IPS-15b (cell line): ENCODE results near the gene DNAI7.

Source experiments
- H3K27me3 ChIP-seq: one replicate; pipeline ENCODE4 v1.6.1; 2013; ENCODE audit warnings: low read length; ENCODE audit not compliant: control insufficient read depth, insufficient read depth
- H3K36me3 ChIP-seq: one replicate; pipeline ENCODE4 v1.6.1; 2013; ENCODE audit warnings: low read length; ENCODE audit not compliant: control insufficient read depth, insufficient read depth
- H3K4me1 ChIP-seq: one replicate; pipeline ENCODE4 v1.6.1; 2013; ENCODE audit warnings: mild to moderate bottlenecking, low read length; ENCODE audit not compliant: control insufficient read depth, insufficient read depth
- H3K4me3 ChIP-seq: one replicate; pipeline ENCODE4 v1.5.1; 2013; ENCODE audit warnings: low read depth, low read length
- H3K9ac ChIP-seq: one replicate; pipeline ENCODE4 v1.6.1; 2013; ENCODE audit warnings: low read depth, mild to moderate bottlenecking, low read length
- H3K9me3 ChIP-seq: one replicate; pipeline ENCODE4 v1.6.1; 2013; ENCODE audit warnings: mild to moderate bottlenecking, low read length; ENCODE audit not compliant: control insufficient read depth, insufficient read depth

DNAI7 gene

GRCh38 chr12:25195056-25195971, at the start of gene DNAI7, which contains the start of gene ETFRF1:
Gene DNAI7, minus strand, starts transcription at chr12:25195160. Its CDS starts 82 bp downstream, at chr12:25195078.
Gene ETFRF1, plus strand, starts transcription at chr12:25195237. Its CDS starts 8,720 bp downstream, at chr12:25203957.
- H3K9ac ChIP-seq, result peak within 1 kb of the TSS; percentile 93
- H3K9me3 ChIP-seq, result no peaks in the 10 kb centered on the region
- H3K4me1 ChIP-seq, result peaks cover 2% of the 10 kb centered on the region
- no peaks in the 10 kb centered on the region for H3K36me3 ChIP-seq
- H3K27me3 ChIP-seq, result no peaks in the 10 kb centered on the region
- H3K4me3 ChIP-seq, result peak within 1 kb of the TSS; percentile 99

DNA sequence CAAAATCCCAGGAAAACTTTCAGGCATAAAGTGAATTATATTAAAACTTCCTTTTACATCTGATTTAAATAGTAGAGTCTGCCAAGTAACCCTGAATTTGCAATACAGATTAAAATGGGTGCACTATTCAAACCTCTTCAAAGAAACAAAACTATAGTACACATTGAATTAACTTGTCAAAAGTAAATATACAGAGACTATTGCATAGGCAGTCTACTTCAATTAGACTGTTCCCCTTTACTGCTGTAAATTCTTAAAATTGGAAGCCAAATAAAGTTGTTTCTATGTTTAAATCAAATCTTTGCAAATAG, 48.7 kb upstream of the DNAI7 start:
- H3K4me1 ChIP-seq, result no peaks in the 10 kb centered on the region
- no peak overlapping the region for H3K4me3 ChIP-seq
- no peaks in the 10 kb centered on the region for H3K36me3 ChIP-seq
- no peak overlapping the region for H3K9ac ChIP-seq
- no peaks in the 10 kb centered on the region for H3K27me3 ChIP-seq
- H3K9me3 ChIP-seq, result no peaks in the 10 kb centered on the region

GRCh38 chr12:25242981-25243679, 48.2 kb upstream of the DNAI7 start:
- Histone ChIP-seq H3K9ac (no peak overlapping the region), H3K27me3 (no peaks in the 10 kb centered on the region), H3K4me1 (no peaks in the 10 kb centered on the region), H3K9me3 (no peaks in the 10 kb centered on the region), H3K36me3 (no peaks in the 10 kb centered on the region), H3K4me3 (no peak overlapping the region)

DNA sequence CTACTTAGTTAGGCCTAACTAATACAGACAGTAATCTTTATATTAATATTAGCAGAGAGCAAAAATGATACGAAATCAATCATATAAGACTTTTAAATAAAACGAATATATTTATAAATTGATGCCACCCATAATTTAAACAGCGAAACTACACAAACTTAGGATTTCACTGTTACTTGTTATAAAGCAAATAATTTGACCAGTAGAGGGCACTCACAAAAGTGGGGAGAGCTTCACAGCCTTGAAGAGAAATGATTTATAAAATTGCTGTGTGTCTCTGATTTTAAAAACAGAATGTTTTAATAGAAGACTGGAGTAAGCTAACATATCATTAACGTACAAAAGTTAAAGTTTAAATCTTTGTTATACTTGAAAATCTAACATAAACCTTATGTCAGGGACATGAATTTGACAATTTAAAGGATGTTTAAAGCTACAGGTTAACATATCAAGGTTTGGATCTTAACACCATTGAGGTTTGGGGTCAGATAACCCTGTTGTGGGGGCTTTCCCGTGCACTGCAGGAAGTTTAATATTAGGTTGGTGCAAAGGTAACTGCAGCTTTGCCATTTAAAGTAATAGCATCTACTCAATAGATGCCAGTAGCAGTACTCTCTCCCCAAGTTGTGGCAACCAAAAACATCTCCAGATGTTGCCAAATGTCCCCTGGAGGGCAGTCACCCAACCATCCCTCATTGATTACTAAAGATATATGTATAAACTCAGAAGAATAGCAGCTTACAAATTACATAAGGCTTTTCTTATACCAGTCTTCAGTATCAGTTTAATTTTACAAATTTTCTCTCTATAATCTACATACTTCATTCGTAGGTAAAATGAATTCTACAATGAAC, 46.4 kb upstream of the DNAI7 start:
- H3K9ac ChIP-seq, result no peak overlapping the region
- H3K27me3 ChIP-seq, result no peaks in the 10 kb centered on the region
- no peaks in the 10 kb centered on the region for H3K9me3 ChIP-seq
- H3K4me3 ChIP-seq, result no peak overlapping the region
- H3K36me3 ChIP-seq, result no peaks in the 10 kb centered on the region
- H3K4me1 ChIP-seq, result no peaks in the 10 kb centered on the region

GRCh38 chr12:25236626-25237025, 41.7 kb upstream of the DNAI7 start:
- Histone ChIP-seq H3K36me3 (peaks cover 2% of the 10 kb centered on the region), H3K4me3 (no peak overlapping the region)

DNA sequence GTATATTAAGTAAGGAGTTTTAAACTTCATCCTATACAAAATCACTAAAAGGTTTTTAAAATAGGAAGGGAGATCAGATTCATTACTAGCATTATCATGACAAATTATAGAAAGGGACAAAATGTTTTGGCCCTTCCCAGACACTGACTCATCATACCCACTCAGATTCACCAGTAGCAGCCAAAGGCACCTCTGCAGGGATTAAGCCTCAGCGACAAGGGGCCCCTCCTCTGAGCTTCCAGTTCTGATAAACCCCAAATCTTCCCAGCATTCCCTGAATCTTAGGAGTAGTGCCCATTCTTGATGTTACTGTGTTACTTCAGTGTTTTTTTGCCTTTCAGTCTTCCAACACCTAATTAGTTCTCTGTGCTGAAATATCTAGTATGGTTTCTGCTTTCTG, 41.2 kb upstream of the DNAI7 start:
- Histone ChIP-seq H3K4me3 (no peak overlapping the region), H3K9me3 (no peaks in the 10 kb centered on the region), H3K36me3 (peaks cover 3% of the 10 kb centered on the region), H3K9ac (no peak overlapping the region), H3K27me3 (no peaks in the 10 kb centered on the region), H3K4me1 (no peaks in the 10 kb centered on the region)

More at GRCh38 chr12:25236626-25237025, 41.7 kb upstream of the DNAI7 start:
- no peak overlapping the region for H3K9ac ChIP-seq
- H3K27me3 ChIP-seq, result no peaks in the 10 kb centered on the region
- H3K9me3 ChIP-seq, result no peaks in the 10 kb centered on the region
- H3K4me1 ChIP-seq, result no peaks in the 10 kb centered on the region

DNA sequence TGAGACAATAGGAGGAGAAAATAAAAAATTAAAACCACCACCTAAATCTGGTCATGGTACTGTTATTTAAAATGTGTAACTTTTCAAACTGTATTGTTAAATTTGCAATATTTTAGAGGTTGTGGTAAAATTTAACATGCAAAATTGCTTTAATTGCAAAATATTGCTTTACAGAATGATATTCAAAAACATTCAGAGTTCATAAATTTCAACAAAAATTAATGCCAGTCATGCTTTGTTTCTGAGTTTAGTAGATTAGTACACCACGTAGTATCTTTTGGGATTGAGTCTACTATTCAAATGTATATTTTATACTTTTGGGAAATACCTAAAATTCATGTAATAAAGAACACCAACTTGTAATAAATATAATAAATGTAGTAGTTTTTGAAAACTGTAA, 18.4 kb upstream of the DNAI7 start:
- Histone ChIP-seq H3K27me3 (no peaks in the 10 kb centered on the region), H3K9me3 (no peaks in the 10 kb centered on the region), H3K4me3 (no peak overlapping the region), H3K36me3 (no peaks in the 10 kb centered on the region), H3K9ac (no peak overlapping the region), H3K4me1 (no peaks in the 10 kb centered on the region)

- no peaks in the 10 kb centered on the region for H3K36me3 ChIP-seq
Observed at GRCh38 chr12:25208554-25208953, 13.6 kb upstream of the DNAI7 start.

GRCh38 chr12:25207846-25208245, 12.9 kb upstream of the DNAI7 start:
- H3K36me3 ChIP-seq, result no peaks in the 10 kb centered on the region
- no peak overlapping the region for H3K9ac ChIP-seq
- H3K27me3 ChIP-seq, result no peaks in the 10 kb centered on the region
- no peaks in the 10 kb centered on the region for H3K9me3 ChIP-seq
- H3K4me3 ChIP-seq, result no peak overlapping the region
- no peaks in the 10 kb centered on the region for H3K4me1 ChIP-seq

More at GRCh38 chr12:25208554-25208953, 13.6 kb upstream of the DNAI7 start:
- no peaks in the 10 kb centered on the region for H3K4me1 ChIP-seq
- H3K9me3 ChIP-seq, result no peaks in the 10 kb centered on the region
- no peak overlapping the region for H3K9ac ChIP-seq
- no peaks in the 10 kb centered on the region for H3K27me3 ChIP-seq
- H3K4me3 ChIP-seq, result no peak overlapping the region

- H3K36me3 ChIP-seq, result no peaks in the 10 kb centered on the region
- no peaks in the 10 kb centered on the region for H3K9me3 ChIP-seq
- H3K27me3 ChIP-seq, result no peaks in the 10 kb centered on the region
- H3K4me3 ChIP-seq, result no peak overlapping the region
- H3K9ac ChIP-seq, result no peak overlapping the region
- no peaks in the 10 kb centered on the region for H3K4me1 ChIP-seq
Observed at GRCh38 chr12:25207411-25207810, 12.5 kb upstream of the DNAI7 start.

DNA sequence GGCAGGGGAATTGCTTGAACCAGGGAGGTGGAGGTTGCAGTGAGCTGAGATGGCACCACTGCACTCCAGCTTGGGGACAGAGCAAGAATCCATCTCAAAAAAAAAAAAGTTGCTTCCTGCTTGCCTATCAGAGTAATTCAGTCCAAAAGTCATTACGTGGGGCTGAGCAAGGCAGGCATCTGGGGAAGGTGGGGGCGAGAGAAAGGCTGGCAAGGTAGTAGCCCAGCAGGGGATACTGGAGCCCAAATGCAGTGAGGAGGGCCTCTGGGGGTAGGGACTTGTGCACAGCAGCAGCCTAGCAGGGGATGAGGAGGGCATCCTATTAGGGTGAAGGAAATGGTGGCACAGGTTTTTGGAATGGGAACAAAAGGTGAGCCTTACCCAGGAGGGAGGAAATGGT, 7.2 kb upstream of the DNAI7 start:
- Histone ChIP-seq H3K9me3 (no peaks in the 10 kb centered on the region), H3K36me3 (no peaks in the 10 kb centered on the region), H3K9ac (no peak overlapping the region), H3K27me3 (no peaks in the 10 kb centered on the region), H3K4me1 (no peaks in the 10 kb centered on the region), H3K4me3 (no peak overlapping the region)
